Measurements from ENCODE around the gene IRGC.

IRGC gene

GRCh38 chr19:43725468-43725867 is 9.6 kb downstream of the IRGC start:
- no peak for DNase-seq

- no peak for DNase-seq
Observed at GRCh38 chr19:43726736-43727592, 11.1 kb downstream of the IRGC start.

- no peak for DNase-seq
Observed at GRCh38 chr19:43727593-43727853, 11.6 kb downstream of the IRGC start.

- no peak for DNase-seq
Observed at GRCh38 chr19:43729919-43730318, 14.0 kb downstream of the IRGC start.

GRCh38 chr19:43731346-43731745 is 15.5 kb downstream of the IRGC start:
- DNase-seq: no peak

- DNase-seq: no peak
Observed at GRCh38 chr19:43731846-43732245, 16.0 kb downstream of the IRGC start.

- DNase-seq: no peak
Observed at GRCh38 chr19:43735013-43735412, 19.1 kb downstream of the IRGC start.

GRCh38 chr19:43735957-43736356 is 20.1 kb downstream of the IRGC start:
- DNase-seq: no peak

- DNase-seq: no peak
Observed at GRCh38 chr19:43738780-43739211, 22.9 kb downstream of the IRGC start.

GRCh38 chr19:43739439-43740235 is 23.8 kb downstream of the IRGC start:
- no peak for DNase-seq

GRCh38 chr19:43741075-43741825 is 25.4 kb downstream of the IRGC start:
- DNase-seq: no peak

- no peak for DNase-seq
Observed at GRCh38 chr19:43743059-43743458, 27.2 kb downstream of the IRGC start.

- DNase-seq: no peak
Observed at GRCh38 chr19:43747557-43748204, 31.8 kb downstream of the IRGC start.

GRCh38 chr19:43748205-43748594 is 32.3 kb downstream of the IRGC start:
- no peak for DNase-seq

- no peak for DNase-seq
Observed at GRCh38 chr19:43748685-43749084, 32.8 kb downstream of the IRGC start.

GRCh38 chr19:43749152-43749551 is 33.3 kb downstream of the IRGC start:
- no peak for DNase-seq

- DNase-seq: no peak
Observed at GRCh38 chr19:43749898-43750297, 34.0 kb downstream of the IRGC start.

GRCh38 chr19:43751466-43752220 is 35.8 kb downstream of the IRGC start:
- no peak for DNase-seq

GRCh38 chr19:43752287-43752875 is 36.5 kb downstream of the IRGC start:
- DNase-seq: no peak

GRCh38 chr19:43754253-43754502 is 38.3 kb downstream of the IRGC start:
- peak in 1 of 2 donors; percentile 50 for DNase-seq

- peak; percentile 95 to 96 for DNase-seq
Observed at GRCh38 chr19:43754503-43755255, 38.8 kb downstream of the IRGC start, which contains the start of gene SMG9. Gene SMG9, minus strand, starts transcription at chr19:43754962. Its CDS starts 4,221 bp downstream, at chr19:43750741.
